Endothelial cell of umbilical vein (primary cell): ENCODE measurements around the gene SBK1. TPM values are rescaled to one million over a fixed set of nuclear protein-coding genes. Genes with fewer than 3 reads are reported as not detected.

Experiments
- BruUV-seq: library from RNA; stranded (reverse); fragments of 400-500 nt; replicated peaks from 2 replicates; lab custom pipeline; 2021; lab: Mats Ljungman, UMichigan
- CTCF ChIA-PET: fragments of 300-600, 350-600 bp; sonication (Branson Sonifier 250); formaldehyde crosslinking; loops from one replicate; lab custom pipeline; 2021; ENCODE audit warnings: antibody characterized with exemption, inconsistent platforms; lab: Charles Lee
- POLR2A ChIA-PET: fragments of 300-600, 350-600 bp; sonication (Branson Sonifier 250); formaldehyde crosslinking; loops from one replicate; lab custom pipeline; 2021; ENCODE audit warnings: antibody characterized with exemption, inconsistent platforms; lab: Charles Lee
- DNase-seq: peaks from one replicate; pipeline ENCODE4 v3.0.0-alpha.2; 2011; ENCODE audit warnings: low read depth, low spot score
- FAIRE-seq: peaks from 2 replicates; lab custom pipeline; 2011; peaks lifted over from hg19 to GRCh38; lab: Jason Lieb, UNC
- H2AFZ ChIP-seq: 2 replicates; pipeline ENCODE4 v1.6.0; 2012; ENCODE audit warnings: low read depth, low read length, control low read depth, inconsistent platforms
- H3K27ac ChIP-seq: 2 replicates; pipeline ENCODE4 v1.5.1; 2011; ENCODE audit warnings: low read depth, mild to moderate bottlenecking, control low read depth, low read length, moderate library complexity; ENCODE audit not compliant: insufficient read depth
- H3K27me3 ChIP-seq, 2 experiments: 2 replicates each; pipeline versions ENCODE4 v1.6.0 to v1.6.1; 2011; ENCODE audit warnings: low read length in 2 of 2, mixed read lengths in 1 of 2; ENCODE audit not compliant: control insufficient read depth in 2 of 2, insufficient read depth in 2 of 2
- H3K36me3 ChIP-seq, 2 experiments: 2 replicates in 1 of 2; 3 replicates in 1 of 2; pipeline ENCODE4 v1.5.1; 2011; ENCODE audit warnings: low read length in 2 of 2, mild to moderate bottlenecking in 1 of 2, moderate library complexity in 1 of 2; ENCODE audit not compliant: control insufficient read depth in 2 of 2, insufficient read depth in 2 of 2; ENCODE audit errors: extremely low read depth in 1 of 2
- H3K4me1 ChIP-seq: 3 replicates; pipeline ENCODE4 v1.5.1; 2011; ENCODE audit warnings: mild to moderate bottlenecking, low read length; ENCODE audit not compliant: control insufficient read depth, insufficient read depth; ENCODE audit errors: extremely low read depth
- H3K4me2 ChIP-seq: 2 replicates; pipeline ENCODE4 v1.6.1; 2011; ENCODE audit warnings: low read length, control low read depth, mixed read lengths; ENCODE audit not compliant: insufficient read depth
- H3K4me3 ChIP-seq, 3 experiments: fragments of 200-600 bp in 1 of 3; sonication (generic), shearing (Covaris generic) in 1 of 3; replicated peaks in 1 of 3; 2 replicates each; pipeline ENCODE4 v1.5.1; 2011 to 2016; ENCODE audit warnings: control low read depth in 3 of 3, low read length in 3 of 3, mild to moderate bottlenecking in 2 of 3, inconsistent platforms in 1 of 3, low read depth in 1 of 3, moderate library complexity in 1 of 3; ENCODE audit not compliant: insufficient read depth in 1 of 3
- H3K79me2 ChIP-seq: 2 replicates; pipeline ENCODE4 v1.6.0; 2012; ENCODE audit warnings: low read length, inconsistent platforms; ENCODE audit not compliant: control insufficient read depth, insufficient read depth
- H3K9ac ChIP-seq: replicated peaks from 2 replicates; pipeline ENCODE3; 2011; ENCODE audit warnings: low read length, control low read depth; ENCODE audit not compliant: insufficient read depth; ENCODE audit errors: extremely low read depth
- H3K9me1 ChIP-seq: replicated peaks from 3 replicates; pipeline ENCODE4 v1.6.0; 2011; ENCODE audit warnings: mild to moderate bottlenecking, low read length; ENCODE audit not compliant: control insufficient read depth, insufficient read depth; ENCODE audit errors: extremely low read depth
- H3K9me3 ChIP-seq: replicated peaks from 2 replicates; pipeline ENCODE4 v1.5.1; 2012; ENCODE audit warnings: low read length, inconsistent platforms; ENCODE audit not compliant: control insufficient read depth, insufficient read depth
- H4K20me1 ChIP-seq: replicated peaks from 2 replicates; pipeline ENCODE3; 2011; ENCODE audit warnings: mild to moderate bottlenecking, low read length; ENCODE audit not compliant: control insufficient read depth, insufficient read depth; ENCODE audit errors: extremely low read depth
- EZH2 ChIP-seq: IDR thresholded peaks from 2 replicates; pipeline ENCODE4 v1.6.1; 2012; ENCODE audit warnings: borderline replicate concordance, low read depth, mild to moderate bottlenecking, moderate library complexity, low read length, inconsistent platforms; ENCODE audit not compliant: severe bottlenecking
- FOS ChIP-seq: IDR thresholded peaks from 2 replicates; pipeline ENCODE4 v1.6.1; 2011; ENCODE audit warnings: mild to moderate bottlenecking, low read length, moderate library complexity, borderline replicate concordance; ENCODE audit not compliant: insufficient read depth
- GATA2 ChIP-seq: IDR thresholded peaks from 2 replicates; pipeline ENCODE4 v1.7.0; 2011; ENCODE audit warnings: low read depth, mild to moderate bottlenecking, moderate library complexity, mixed read lengths, low read length; ENCODE audit not compliant: insufficient read length, insufficient read depth
- JUN ChIP-seq: IDR thresholded peaks from 2 replicates; pipeline ENCODE4 v1.6.1; 2011; ENCODE audit warnings: borderline replicate concordance, low read depth; ENCODE audit not compliant: insufficient read length, insufficient read depth
- MYC ChIP-seq: IDR thresholded peaks from one replicate; pipeline ENCODE4 v1.6.1; 2011; ENCODE audit warnings: mild to moderate bottlenecking, low read depth, low read length
- POLR2A ChIP-seq: IDR thresholded peaks from 2 replicates; pipeline ENCODE4 v1.6.1; 2012; ENCODE audit warnings: low read depth, mild to moderate bottlenecking, control low read depth, low read length
- POLR2AphosphoS5 ChIP-seq: IDR thresholded peaks from 2 replicates; pipeline ENCODE4 v1.6.1; 2012; ENCODE audit warnings: low read depth, mild to moderate bottlenecking, control low read depth, low read length, moderate library complexity; ENCODE audit not compliant: insufficient read depth
- dilution Hi-C: fragments of 300-500 bp; cut with MboI; formaldehyde crosslinking; loops from one replicate; pipeline ENCODE4 v1.15.0; 2019; ENCODE audit warnings: low sequenced_read_pairs; ENCODE audit not compliant: extremely low pct_ligation_motif_present
- intact Hi-C: fragments of 100-400 bp; cut with micrococcal nuclease; formaldehyde crosslinking; loops from one replicate; pipeline ENCODE4 v1.10.0; 2022
- polyA plus RNA-seq, 4 experiments: library from polyadenylated mRNA; depleted of rRNA in 3 of 4; stranded (reverse) in 3 of 4; unstranded in 1 of 4; fragments of >200 nt; gene quantifications; 2 replicates each; pipeline versions ENCODE4 v1.2.1 to v1.2.3, GENCODE V29; 2011 to 2012; ENCODE audit warnings: missing spikeins in 1 of 4
- total RNA-seq: library from RNA; stranded (reverse); gene quantifications from 2 replicates; pipeline ENCODE4 v1.2.3, GENCODE V29; 2021
- TF ChIP-seq, protein P1 (sequence below), 2 donors: IDR thresholded peaks; 1 replicate in 1 of 2; 2 replicates in 1 of 2; pipeline ENCODE4 v1.5.1; 2011; ENCODE audit warnings: low read length in 2 of 2, mild to moderate bottlenecking in 2 of 2, moderate library complexity in 2 of 2, control low read depth in 1 of 2, inconsistent platforms in 1 of 2, low read depth in 1 of 2; ENCODE audit not compliant: insufficient read depth in 1 of 2; ENCODE audit errors: extremely low read depth in 1 of 2
- TF ChIP-seq, protein P2 (sequence below): IDR thresholded peaks from 2 replicates; pipeline ENCODE4 v1.6.1; 2011; ENCODE audit not compliant: insufficient read depth, insufficient read length

Gene SBK1
- total and polyA plus RNA-seq, 2 donors (not counting 3 experiments of a cell fraction or from before 2014, with no cell fraction given) = 0.19 to 0.51 TPM

- no peaks in the 10 kb centered on the region for H3K9me3 ChIP-seq
- TF ChIP-seq FOS (no peak), MYC (no peak), GATA2 (no peak), JUN (no peak), POLR2AphosphoS5 (no peak), POLR2A (no peak), EZH2 (no peak)
- TF ChIP-seq, protein P1, sequence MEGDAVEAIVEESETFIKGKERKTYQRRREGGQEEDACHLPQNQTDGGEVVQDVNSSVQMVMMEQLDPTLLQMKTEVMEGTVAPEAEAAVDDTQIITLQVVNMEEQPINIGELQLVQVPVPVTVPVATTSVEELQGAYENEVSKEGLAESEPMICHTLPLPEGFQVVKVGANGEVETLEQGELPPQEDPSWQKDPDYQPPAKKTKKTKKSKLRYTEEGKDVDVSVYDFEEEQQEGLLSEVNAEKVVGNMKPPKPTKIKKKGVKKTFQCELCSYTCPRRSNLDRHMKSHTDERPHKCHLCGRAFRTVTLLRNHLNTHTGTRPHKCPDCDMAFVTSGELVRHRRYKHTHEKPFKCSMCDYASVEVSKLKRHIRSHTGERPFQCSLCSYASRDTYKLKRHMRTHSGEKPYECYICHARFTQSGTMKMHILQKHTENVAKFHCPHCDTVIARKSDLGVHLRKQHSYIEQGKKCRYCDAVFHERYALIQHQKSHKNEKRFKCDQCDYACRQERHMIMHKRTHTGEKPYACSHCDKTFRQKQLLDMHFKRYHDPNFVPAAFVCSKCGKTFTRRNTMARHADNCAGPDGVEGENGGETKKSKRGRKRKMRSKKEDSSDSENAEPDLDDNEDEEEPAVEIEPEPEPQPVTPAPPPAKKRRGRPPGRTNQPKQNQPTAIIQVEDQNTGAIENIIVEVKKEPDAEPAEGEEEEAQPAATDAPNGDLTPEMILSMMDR (IDR thresholded peaks at IDR 0.05; ENCODE audit: extremely low read depth in 1 of 2, insufficient read depth in 1 of 2, low read depth in 1 of 2, low read length in 2 of 2) = no peak
- TF ChIP-seq, protein P2, sequence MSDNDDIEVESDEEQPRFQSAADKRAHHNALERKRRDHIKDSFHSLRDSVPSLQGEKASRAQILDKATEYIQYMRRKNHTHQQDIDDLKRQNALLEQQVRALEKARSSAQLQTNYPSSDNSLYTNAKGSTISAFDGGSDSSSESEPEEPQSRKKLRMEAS = no peak
- POLR2A ChIA-PET = no interaction called here
- DNase-seq (no peak), FAIRE-seq (no peak)
- no peak overlapping the region for H3K4me2 ChIP-seq
- intact Hi-C loops (no loop called here), dilution Hi-C loops (no loop called here)
- H3K27me3 ChIP-seq = no peaks in the 10 kb centered on the region
- H3K36me3 ChIP-seq = no peaks in the 10 kb centered on the region
- CTCF ChIA-PET = interaction anchor here (2.0 kb wide), 1 partner anchor 10 kb away, joined by 10 read pairs; no protein-coding TSS in a partner anchor
- no TSS peak for BruUV-seq
- H4K20me1 ChIP-seq = no peaks in the 10 kb centered on the region
- no peak overlapping the region for H3K27ac ChIP-seq
- H3K4me1 ChIP-seq = no peaks in the 10 kb centered on the region
- no peaks in the 10 kb centered on the region for H3K79me2 ChIP-seq
- H3K9me1 ChIP-seq = no peaks in the 10 kb centered on the region
- H3K9ac ChIP-seq = no peak overlapping the region
- no peak overlapping the region for H2AFZ ChIP-seq
- H3K4me3 ChIP-seq = no peak overlapping the region
These were observed 19.1 kb downstream of the SBK1 start for GRCh38 chr16:28311413-28311812.
